ENCODE results near the gene ATXN7L2.
"Not testable (repeated sequence)": the region's sequence is repeated elsewhere in the genome, so short reads cannot be mapped to it uniquely, and the experiment has no call there.

ATXN7L2 gene, protein sequence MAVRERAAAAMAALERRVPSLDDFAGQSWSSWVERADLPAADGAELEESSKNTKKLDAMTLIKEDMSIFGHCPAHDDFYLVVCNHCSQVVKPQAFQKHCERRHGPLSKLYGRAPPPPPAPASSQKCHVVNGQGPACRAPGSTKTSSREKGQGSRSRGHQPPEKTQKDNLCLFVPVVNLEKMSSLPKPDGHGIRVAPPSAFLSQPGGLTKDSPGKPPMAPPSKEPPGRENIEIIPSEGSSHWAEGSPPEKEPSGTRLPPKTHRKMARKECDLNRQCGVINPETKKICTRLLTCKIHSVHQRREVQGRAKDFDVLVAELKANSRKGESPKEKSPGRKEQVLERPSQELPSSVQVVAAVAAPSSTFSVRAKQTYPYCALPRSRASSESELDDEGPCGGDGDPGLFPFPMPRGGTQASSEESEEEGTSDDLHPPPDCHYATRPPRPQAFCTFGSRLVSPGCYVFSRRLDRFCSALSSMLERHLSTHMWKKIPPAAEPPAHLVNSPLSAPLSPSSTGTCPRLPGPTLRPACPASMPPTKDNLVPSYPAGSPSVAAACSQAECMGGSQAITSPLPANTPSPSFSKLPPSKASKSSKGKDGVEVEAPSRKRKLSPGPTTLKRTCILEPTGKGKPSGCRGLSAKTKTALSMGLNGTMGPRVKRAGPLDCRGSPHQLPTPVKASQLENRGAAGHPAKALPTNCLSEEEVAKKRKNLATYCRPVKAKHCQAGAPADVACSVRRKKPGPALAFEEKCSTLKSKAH

DNA sequence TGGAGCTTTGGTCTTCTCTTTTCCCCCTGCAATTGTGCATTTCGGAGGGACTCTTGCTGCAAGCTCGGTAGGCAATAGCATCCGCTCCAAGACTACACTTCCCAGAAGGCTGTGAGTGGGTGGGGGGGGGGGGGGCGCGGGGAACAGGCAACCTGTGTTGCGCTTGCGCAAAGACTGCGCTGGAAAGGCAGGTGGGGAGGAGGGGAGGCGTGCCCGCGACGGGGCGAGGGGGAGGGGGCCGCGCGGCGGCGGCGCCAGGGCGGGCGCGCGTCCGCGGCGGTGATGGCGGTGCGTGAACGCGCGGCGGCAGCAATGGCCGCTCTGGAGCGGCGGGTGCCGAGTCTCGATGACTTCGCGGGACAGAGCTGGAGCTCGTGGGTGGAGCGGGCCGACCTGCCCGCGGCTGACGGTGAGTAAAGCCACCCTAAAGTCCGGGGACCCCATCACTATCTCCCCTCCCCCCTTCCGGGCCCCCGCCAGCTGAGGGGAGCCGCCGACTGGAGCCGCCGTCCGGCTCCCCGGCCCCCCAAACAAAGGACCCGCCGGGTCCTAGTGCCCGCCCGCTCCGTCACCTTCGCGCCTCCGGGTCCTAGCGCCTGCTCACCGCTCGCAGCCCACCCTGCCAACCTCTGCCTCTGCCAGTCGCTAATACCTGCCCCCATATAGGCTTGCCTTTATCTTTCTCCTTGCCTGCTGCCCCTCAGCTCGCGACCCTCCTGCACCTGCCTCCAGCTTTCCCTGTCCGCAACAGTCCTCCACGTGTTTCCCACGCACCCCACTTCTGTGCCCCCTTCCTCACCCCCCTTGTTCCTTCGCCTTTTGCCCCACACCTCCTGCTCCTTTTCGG lies at the start of gene ATXN7L2:
TSS of gene ATXN7L2 (plus strand) at position 234 of the 847 bp plus-strand sequence. CDS start at position 283, 49 bp downstream.
- peak; percentile 95 for DNase-seq (ENCODE audit: low read depth)
- TF ChIP-seq CTCF (conservative IDR thresholded peaks at IDR 0.05; ENCODE audit: low read depth, low read length) = no peak
- H3K4me3 ChIP-seq (ENCODE audit: low read depth, low read length) = peak within 1 kb of the TSS; percentile 79

GRCh38 chr1:109434484-109434883 lies 49.2 kb upstream of the ATXN7L2 start:
- TF ChIP-seq CTCF (conservative IDR thresholded peaks at IDR 0.05; ENCODE audit: low read depth, low read length) = no peak
- no peak overlapping the region for H3K4me3 ChIP-seq (ENCODE audit: low read depth, low read length)
- no peak for DNase-seq (ENCODE audit: low read depth)

DNA sequence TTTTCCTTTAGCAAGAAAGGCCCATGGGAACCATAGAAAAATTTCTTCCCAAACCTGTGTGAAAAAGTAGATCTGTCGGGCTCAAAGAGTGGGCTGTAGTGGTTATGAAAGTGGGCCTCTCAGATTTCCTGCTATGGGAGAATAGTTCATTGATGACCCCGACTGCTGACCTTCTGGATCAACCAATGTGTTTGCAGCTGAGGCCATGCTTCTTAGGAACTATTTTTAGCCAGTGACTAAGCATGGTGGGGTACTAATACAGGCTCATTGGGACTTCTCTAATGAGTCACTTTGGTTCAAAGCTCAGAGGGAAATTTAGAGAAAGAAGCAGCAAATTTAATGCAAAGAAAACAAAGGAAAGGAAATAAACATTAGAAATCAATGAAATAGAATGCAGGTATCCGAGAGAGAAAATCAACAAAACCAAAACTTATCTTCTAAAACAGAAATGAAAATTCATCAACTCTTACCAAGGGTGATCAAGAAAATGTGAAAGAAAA lies 44.9 kb upstream of the ATXN7L2 start:
- no peak overlapping the region for H3K4me3 ChIP-seq (ENCODE audit: low read depth, low read length)
- peak; percentile 98 for DNase-seq (ENCODE audit: low read depth)
- no peak for TF ChIP-seq CTCF (conservative IDR thresholded peaks at IDR 0.05; ENCODE audit: low read depth, low read length)

- DNase-seq (ENCODE audit: low read depth) = peak; percentile 84
- no peak for TF ChIP-seq CTCF (conservative IDR thresholded peaks at IDR 0.05; ENCODE audit: low read depth, low read length)
- no peak overlapping the region for H3K4me3 ChIP-seq (ENCODE audit: low read depth, low read length)
Observed at GRCh38 chr1:109441069-109441468, 42.6 kb upstream of the ATXN7L2 start.

GRCh38 chr1:109443476-109443875 lies 40.2 kb upstream of the ATXN7L2 start:
- no peak for DNase-seq (ENCODE audit: low read depth)
- no peak for TF ChIP-seq CTCF (conservative IDR thresholded peaks at IDR 0.05; ENCODE audit: low read depth, low read length)

DNA sequence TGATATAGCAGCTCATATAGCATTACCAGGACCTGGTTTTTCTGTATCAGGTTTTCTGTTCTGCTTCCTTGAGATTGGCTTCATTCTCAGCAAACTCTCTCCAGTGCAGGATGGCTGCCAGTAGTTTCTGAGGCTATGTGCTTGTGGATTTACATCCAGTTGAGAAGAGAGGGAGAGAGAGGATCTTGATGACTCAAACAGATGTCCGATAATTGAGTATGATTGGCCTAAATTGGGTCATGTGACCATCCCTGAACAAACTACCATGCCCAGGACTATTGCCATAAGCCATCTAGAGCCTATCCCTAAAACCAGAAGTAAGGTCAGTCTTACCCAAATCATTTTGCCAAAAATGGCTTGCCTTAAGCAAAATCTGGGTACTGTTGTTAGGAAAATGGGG lies 39.4 kb upstream of the ATXN7L2 start:
- DNase-seq (ENCODE audit: low read depth) = no peak

More at GRCh38 chr1:109443476-109443875, 40.2 kb upstream of the ATXN7L2 start:
- H3K4me3 ChIP-seq (ENCODE audit: low read depth, low read length) = no peak overlapping the region

DNA sequence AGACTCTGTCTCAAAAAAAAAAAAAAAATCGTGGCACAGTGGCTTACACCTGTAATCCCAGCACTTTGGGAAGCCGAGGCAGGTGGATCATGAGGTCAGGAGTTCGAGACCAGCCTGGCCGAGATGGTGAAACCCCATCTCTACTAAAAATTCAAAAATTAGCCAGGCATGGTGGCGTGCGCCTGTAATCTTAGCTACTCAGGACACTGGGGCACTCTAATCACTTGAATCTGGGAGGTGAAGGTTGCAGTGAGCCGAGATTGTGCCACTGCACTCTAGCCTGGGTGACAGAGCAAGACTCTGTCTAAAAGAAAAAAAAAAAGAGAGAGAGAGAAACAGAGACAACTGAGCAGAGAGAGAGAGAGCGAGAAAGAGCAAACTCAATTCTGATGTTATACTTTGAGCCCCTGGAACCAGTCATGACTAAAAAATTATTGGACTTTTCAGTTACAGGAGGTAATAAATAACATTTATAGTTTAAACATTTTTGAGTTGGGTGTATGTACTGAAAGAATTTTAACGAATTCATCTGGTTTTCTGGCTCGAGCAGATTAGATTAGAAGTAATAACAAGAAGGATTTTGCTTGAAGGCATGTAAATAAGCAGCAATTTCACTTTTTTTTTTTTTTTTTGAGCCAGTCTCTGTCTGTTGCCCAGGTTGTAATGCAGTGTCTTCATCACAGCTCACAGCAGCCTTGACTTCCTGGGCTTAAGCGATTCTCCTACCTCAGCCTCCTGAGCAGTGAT lies 37.6 kb upstream of the ATXN7L2 start:
- H3K4me3 ChIP-seq (ENCODE audit: low read depth, low read length); DNase-seq (ENCODE audit: low read depth): not testable (repeated sequence)

More for the DNA sequence above, 39.4 kb upstream of the ATXN7L2 start:
- no peak for TF ChIP-seq CTCF (conservative IDR thresholded peaks at IDR 0.05; ENCODE audit: low read depth, low read length)
- no peak overlapping the region for H3K4me3 ChIP-seq (ENCODE audit: low read depth, low read length)
